ENCODE results near the gene TMEM164.

The TMEM164 gene

DNA sequence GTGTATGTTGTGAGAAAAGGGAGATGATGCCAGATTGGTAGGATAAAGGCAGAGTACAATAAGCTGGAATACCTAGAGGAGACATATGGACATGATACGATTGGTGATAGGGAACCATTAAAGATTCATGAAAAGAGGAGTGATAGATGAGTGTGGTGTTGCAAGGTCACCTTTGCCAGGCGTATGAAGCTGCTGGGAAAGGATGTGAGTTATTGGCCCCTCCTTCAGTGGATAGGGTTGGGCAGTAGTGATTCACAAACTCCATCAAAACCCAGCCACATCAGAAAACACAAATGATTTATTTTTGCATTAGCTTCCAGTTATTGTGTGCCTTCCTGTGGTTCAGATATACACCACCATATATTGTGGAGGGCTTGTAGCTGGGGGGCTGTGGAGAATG lies 34.3 kb downstream of the TMEM164 start:
- Histone ChIP-seq H3K27me3 (ENCODE audit: insufficient read depth, low read length) (no peaks in the 10 kb centered on the region), H3K4me3 (ENCODE audit: low read length) (no peak overlapping the region), H3K36me3 (ENCODE audit: insufficient read depth, low read length) (no peaks in the 10 kb centered on the region), H3K4me1 (ENCODE audit: insufficient read depth, low read length) (peaks cover 7% of the 10 kb centered on the region), H2AFZ (ENCODE audit: low read depth, low read length) (no peak overlapping the region), H3K9me3 (ENCODE audit: low read length) (no peaks in the 10 kb centered on the region)

DNA sequence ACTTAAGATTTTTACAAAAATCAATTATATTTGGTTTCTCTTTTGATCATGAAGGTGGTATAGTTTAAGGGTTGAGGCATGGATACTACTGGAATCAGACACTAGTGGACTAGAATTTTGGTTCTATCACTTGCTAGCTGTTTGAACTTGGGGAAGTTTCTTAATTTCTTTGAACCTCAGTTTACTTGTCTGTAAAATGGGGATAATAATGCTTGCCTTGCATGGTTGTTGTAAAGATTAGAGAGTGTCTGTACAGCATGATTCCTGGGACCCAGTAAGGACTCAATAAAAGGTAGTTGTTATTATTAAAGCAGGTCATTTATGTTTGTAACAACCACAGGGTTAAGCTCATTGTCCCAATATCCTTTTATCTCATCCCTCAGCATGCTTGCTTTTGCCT lies 36.0 kb downstream of the TMEM164 start:
- H3K27me3 ChIP-seq (ENCODE audit: insufficient read depth, low read length) = no peaks in the 10 kb centered on the region
- H3K9me3 ChIP-seq (ENCODE audit: low read length) = no peaks in the 10 kb centered on the region
- H3K4me3 ChIP-seq (ENCODE audit: low read length) = no peak overlapping the region
- peaks cover 1% of the 10 kb centered on the region for H3K4me1 ChIP-seq (ENCODE audit: insufficient read depth, low read length)
- no peak overlapping the region for H2AFZ ChIP-seq (ENCODE audit: low read depth, low read length)
- H3K36me3 ChIP-seq (ENCODE audit: insufficient read depth, low read length) = no peaks in the 10 kb centered on the region

DNA sequence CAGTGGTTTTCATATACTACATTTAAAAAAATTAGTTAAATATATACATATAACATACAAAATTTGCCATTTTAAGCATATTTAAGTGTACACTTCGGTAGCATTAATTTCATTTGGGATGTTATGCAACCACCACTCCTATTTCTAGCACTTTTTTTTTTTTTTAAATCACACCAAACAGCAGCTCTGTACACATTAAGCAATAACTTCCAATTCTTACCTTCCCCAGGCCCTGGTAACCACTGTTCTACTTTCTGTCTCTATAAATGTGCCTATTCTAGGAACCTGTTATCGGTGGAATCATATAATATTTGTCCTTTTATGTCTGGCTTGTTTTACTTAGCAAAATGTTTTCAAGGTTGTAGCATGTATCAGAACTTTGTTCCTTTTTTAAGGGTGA lies 39.1 kb downstream of the TMEM164 start:
- H2AFZ ChIP-seq (ENCODE audit: low read depth, low read length) = no peak overlapping the region
- H3K36me3 ChIP-seq (ENCODE audit: insufficient read depth, low read length) = no peaks in the 10 kb centered on the region
- no peaks in the 10 kb centered on the region for H3K27me3 ChIP-seq (ENCODE audit: insufficient read depth, low read length)
- H3K4me1 ChIP-seq (ENCODE audit: insufficient read depth, low read length) = peaks cover 8% of the 10 kb centered on the region
- no peak overlapping the region for H3K4me3 ChIP-seq (ENCODE audit: low read length)
- H3K9me3 ChIP-seq (ENCODE audit: low read length) = no peaks in the 10 kb centered on the region

DNA sequence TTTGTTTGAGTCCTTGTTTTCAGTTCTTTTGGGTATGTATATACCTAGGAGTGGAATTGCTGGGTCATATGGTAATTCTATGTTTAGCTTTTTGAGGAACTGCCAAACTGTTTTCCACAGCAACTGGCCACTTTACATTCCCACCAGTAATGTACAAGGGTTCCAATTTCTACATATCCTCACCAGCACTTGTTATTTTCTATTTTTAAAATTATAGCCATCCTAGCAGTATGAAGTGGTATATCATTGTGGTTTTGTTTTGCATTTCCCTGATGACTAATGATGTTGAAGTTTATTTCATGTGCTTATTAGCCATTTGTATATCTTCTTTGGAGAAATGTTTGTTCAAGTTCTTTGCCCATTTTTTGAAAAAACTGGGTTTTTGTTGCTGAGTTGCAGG lies 39.6 kb downstream of the TMEM164 start:
- Histone ChIP-seq H3K4me3 (ENCODE audit: low read length) (no peak overlapping the region), H3K36me3 (ENCODE audit: insufficient read depth, low read length) (no peaks in the 10 kb centered on the region), H2AFZ (ENCODE audit: low read depth, low read length) (no peak overlapping the region), H3K4me1 (ENCODE audit: insufficient read depth, low read length) (peaks cover 13% of the 10 kb centered on the region), H3K9me3 (ENCODE audit: low read length) (no peaks in the 10 kb centered on the region), H3K27me3 (ENCODE audit: insufficient read depth, low read length) (no peaks in the 10 kb centered on the region)

DNA sequence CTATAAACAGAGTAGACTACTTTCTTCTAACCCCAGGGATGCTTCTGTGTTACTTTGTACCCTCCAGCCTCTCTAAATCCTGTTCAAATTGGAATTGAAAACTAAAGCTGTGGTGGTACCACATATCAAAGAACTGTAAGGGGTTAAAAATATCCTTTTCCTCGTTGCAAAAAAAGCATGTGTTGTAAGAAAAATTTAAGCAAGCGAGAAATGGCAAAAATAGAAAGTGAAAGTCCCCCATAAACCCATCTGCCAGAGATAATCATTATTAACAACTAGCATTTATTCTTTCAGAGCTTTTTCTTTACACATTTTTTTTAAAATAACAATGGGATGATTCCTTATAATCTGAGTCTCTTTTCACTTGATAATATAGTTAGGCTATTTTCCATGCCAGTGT lies 40.6 kb downstream of the TMEM164 start:
- Histone ChIP-seq H3K4me3 (ENCODE audit: low read length) (no peak overlapping the region), H2AFZ (ENCODE audit: low read depth, low read length) (no peak overlapping the region), H3K4me1 (ENCODE audit: insufficient read depth, low read length) (peaks cover 22% of the 10 kb centered on the region), H3K9me3 (ENCODE audit: low read length) (no peaks in the 10 kb centered on the region), H3K27me3 (ENCODE audit: insufficient read depth, low read length) (no peaks in the 10 kb centered on the region), H3K36me3 (ENCODE audit: insufficient read depth, low read length) (no peaks in the 10 kb centered on the region)

DNA sequence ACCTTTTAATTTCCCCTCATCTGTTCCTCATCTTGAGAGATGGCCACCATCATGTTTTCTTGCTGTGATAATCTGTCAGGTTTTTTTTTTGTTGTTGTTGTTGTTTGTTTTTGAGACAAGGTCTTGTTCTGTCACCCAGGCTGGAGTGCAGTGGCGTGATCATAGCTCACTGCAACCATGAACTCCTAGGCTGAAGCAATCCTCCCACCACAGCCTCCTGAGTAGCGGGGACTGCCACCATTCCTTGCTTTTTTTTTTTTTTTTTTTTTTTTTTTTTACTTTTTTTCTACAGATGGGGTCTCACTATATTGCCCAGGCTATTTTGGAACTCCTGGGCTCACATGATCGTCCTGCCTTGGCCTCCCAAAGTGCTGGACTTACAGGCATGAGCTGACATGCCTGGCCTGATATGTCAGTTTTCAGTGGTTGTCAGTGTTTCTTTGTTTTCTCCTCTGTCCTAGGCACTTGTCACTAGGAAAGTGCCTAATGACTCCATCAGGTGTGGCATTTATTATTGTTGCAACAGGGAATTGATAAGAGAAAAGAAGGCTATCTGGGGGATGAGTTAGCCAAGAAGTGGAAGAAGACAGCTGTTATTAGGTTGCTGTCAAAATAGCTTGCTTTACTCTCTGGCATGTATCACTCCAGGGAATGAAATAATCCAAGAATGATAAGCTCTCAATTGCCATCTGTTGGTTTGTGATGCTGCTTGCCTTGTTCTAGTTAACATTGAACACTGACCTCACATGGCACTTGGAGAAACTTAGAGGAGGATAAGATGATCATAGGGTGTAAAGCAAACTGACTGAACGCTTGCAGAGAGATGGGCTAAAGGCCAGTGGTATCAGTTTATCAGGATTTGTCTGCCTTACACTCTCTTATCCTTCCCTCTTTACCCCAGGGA lies 41.7 kb downstream of the TMEM164 start:
- H3K9me3 ChIP-seq (ENCODE audit: low read length) = no peaks in the 10 kb centered on the region
- no peak overlapping the region for H3K4me3 ChIP-seq (ENCODE audit: low read length)
- H3K36me3 ChIP-seq (ENCODE audit: insufficient read depth, low read length) = no peaks in the 10 kb centered on the region
- no peak overlapping the region for H2AFZ ChIP-seq (ENCODE audit: low read depth, low read length)
- peaks cover 33% of the 10 kb centered on the region for H3K4me1 ChIP-seq (ENCODE audit: insufficient read depth, low read length)
- no peaks in the 10 kb centered on the region for H3K27me3 ChIP-seq (ENCODE audit: insufficient read depth, low read length)

DNA sequence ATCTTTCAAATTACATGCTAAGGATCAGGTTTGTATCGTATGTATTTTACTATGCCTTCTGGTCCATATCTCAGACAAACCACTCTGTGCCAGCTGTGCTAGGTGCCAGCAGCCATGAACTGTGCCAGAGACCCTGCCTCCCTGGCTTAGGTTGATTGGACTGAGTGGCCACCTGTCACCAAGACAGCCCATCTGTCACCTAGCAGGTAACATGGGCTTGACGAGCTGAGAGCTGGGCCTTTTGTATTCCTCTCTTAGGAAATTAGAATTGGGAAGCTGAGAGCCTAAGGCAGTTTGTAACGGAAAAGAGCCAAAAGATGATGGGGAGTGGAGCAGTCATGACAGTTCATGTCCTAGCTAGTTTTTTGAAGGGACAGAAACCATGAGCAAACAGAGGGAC lies 42.5 kb downstream of the TMEM164 start:
- H3K27me3 ChIP-seq (ENCODE audit: insufficient read depth, low read length) = no peaks in the 10 kb centered on the region
- no peak overlapping the region for H3K4me3 ChIP-seq (ENCODE audit: low read length)
- no peak overlapping the region for H2AFZ ChIP-seq (ENCODE audit: low read depth, low read length)
- no peaks in the 10 kb centered on the region for H3K36me3 ChIP-seq (ENCODE audit: insufficient read depth, low read length)
- H3K4me1 ChIP-seq (ENCODE audit: insufficient read depth, low read length) = peaks cover 40% of the 10 kb centered on the region
- H3K9me3 ChIP-seq (ENCODE audit: low read length) = no peaks in the 10 kb centered on the region

DNA sequence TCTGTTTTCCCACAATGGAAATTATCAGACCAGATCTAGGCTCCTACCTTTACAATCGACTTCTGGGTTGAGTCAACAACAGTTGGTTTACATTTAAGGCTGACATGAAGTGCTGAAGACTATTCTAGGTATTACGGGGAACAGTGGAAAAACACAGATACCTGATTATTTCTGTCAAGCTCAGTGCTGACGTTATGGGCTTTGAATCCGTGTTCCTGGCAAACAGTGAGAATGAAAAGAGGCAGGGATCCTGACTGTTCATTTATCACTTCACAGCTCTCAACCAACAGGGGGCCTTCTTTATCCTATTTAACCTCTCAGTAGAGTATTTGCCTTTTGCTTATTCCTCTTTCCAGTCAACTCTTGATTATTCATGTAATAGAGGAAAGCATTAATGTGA lies 43.1 kb downstream of the TMEM164 start:
- H3K9me3 ChIP-seq (ENCODE audit: low read length) = no peaks in the 10 kb centered on the region

DNA sequence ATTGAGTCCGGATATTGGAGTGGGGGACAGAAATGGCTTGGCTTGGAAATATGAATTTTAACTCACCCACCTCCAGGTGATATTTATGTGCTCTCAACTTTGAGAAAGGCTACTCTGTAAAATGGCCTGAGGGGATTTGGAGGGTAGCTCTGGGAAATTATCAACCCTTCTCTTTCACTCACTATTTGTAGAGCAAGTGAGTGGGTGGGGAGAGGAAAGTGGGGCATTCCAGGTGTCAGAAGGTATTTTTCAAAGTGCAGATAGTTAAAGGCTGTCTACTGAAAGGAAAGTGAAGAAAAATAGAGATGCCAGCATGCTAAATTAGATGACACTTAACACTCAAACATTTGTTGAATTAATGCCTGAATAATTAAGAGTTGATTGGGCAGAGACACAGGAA lies 44.1 kb downstream of the TMEM164 start:
- H2AFZ ChIP-seq (ENCODE audit: low read depth, low read length) = no peak overlapping the region
- no peaks in the 10 kb centered on the region for H3K9me3 ChIP-seq (ENCODE audit: low read length)
- H3K27me3 ChIP-seq (ENCODE audit: insufficient read depth, low read length) = no peaks in the 10 kb centered on the region
- peaks cover 55% of the 10 kb centered on the region for H3K4me1 ChIP-seq (ENCODE audit: insufficient read depth, low read length)
- no peak overlapping the region for H3K4me3 ChIP-seq (ENCODE audit: low read length)
- H3K36me3 ChIP-seq (ENCODE audit: insufficient read depth, low read length) = no peaks in the 10 kb centered on the region

More for the DNA sequence above, 43.1 kb downstream of the TMEM164 start:
- H3K36me3 ChIP-seq (ENCODE audit: insufficient read depth, low read length) = no peaks in the 10 kb centered on the region
- H3K27me3 ChIP-seq (ENCODE audit: insufficient read depth, low read length) = no peaks in the 10 kb centered on the region
- H3K4me3 ChIP-seq (ENCODE audit: low read length) = no peak overlapping the region
- H3K4me1 ChIP-seq (ENCODE audit: insufficient read depth, low read length) = peaks cover 45% of the 10 kb centered on the region
- H2AFZ ChIP-seq (ENCODE audit: low read depth, low read length) = no peak overlapping the region

DNA sequence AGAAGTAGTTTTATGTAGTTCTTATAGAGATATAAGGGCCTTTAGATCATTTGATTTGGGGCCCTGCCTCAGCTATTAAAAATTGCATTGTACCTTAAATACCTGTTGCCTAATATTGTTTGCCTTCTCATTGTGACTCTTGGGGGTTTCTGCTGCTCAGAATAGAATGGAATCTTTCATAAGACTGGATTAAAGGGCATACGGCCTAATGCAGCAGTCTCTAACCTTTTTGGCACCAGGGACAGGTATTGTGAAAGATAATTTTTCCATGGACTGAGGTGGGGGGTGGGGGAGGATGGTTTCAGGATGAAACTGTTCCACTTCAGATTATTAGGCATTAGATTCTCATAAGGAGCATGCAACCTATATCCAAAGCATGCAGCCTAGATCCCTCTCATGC lies 46.2 kb downstream of the TMEM164 start:
- Histone ChIP-seq H3K9me3 (ENCODE audit: low read length) (no peaks in the 10 kb centered on the region), H3K36me3 (ENCODE audit: insufficient read depth, low read length) (no peaks in the 10 kb centered on the region), H3K27me3 (ENCODE audit: insufficient read depth, low read length) (no peaks in the 10 kb centered on the region), H3K4me1 (ENCODE audit: insufficient read depth, low read length) (peaks cover 56% of the 10 kb centered on the region), H2AFZ (ENCODE audit: low read depth, low read length) (no peak overlapping the region), H3K4me3 (ENCODE audit: low read length) (no peak overlapping the region)

DNA sequence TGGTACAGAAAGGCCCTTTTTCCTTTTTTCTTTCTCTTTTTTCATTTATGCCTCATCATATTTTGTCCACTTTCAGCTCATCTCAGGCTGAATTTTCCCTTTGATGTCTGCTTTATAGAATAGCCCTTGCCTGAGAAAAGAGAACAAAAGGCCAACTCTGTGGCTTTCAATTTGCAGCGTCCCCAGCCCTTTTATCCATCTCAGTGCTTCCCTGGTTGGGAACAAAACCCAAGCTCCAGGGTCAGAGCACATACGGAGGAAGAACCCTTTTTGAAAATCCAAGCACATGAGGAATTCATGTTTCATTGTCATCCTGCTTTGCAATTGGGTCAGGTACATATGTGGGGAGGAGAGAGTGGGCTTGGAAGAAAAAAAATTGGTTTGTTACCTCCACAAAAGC lies 47.5 kb downstream of the TMEM164 start:
- no peak overlapping the region for H3K4me3 ChIP-seq (ENCODE audit: low read length)
- no peaks in the 10 kb centered on the region for H3K27me3 ChIP-seq (ENCODE audit: insufficient read depth, low read length)

DNA sequence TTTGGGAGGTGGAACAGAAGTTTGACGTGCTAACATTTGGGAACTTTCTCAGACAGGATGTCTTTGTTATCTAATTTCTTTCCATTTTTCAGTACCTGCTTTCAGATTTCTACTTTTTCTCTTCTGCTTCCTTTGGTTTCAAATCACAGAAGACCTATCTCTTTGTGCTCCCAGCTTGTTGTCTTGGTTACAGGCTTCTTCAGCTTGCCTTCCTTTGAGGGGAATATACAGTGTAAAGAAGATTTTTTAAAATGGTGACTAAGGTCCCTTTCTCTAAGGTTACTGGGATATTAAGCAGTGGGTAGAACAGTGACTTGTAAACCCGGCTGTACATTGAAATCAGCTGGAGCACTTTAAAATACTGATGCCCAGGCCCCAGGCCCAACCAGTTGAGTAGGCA lies 48.0 kb downstream of the TMEM164 start:
- Histone ChIP-seq H3K4me3 (ENCODE audit: low read length) (no peak overlapping the region), H3K27me3 (ENCODE audit: insufficient read depth, low read length) (no peaks in the 10 kb centered on the region), H3K4me1 (ENCODE audit: insufficient read depth, low read length) (peaks cover 50% of the 10 kb centered on the region), H3K9me3 (ENCODE audit: low read length) (no peaks in the 10 kb centered on the region), H2AFZ (ENCODE audit: low read depth, low read length) (no peak overlapping the region), H3K36me3 (ENCODE audit: insufficient read depth, low read length) (no peaks in the 10 kb centered on the region)

More for the DNA sequence above, 47.5 kb downstream of the TMEM164 start:
- H3K36me3 ChIP-seq (ENCODE audit: insufficient read depth, low read length) = no peaks in the 10 kb centered on the region
- peaks cover 55% of the 10 kb centered on the region for H3K4me1 ChIP-seq (ENCODE audit: insufficient read depth, low read length)
- no peaks in the 10 kb centered on the region for H3K9me3 ChIP-seq (ENCODE audit: low read length)
- no peak overlapping the region for H2AFZ ChIP-seq (ENCODE audit: low read depth, low read length)

DNA sequence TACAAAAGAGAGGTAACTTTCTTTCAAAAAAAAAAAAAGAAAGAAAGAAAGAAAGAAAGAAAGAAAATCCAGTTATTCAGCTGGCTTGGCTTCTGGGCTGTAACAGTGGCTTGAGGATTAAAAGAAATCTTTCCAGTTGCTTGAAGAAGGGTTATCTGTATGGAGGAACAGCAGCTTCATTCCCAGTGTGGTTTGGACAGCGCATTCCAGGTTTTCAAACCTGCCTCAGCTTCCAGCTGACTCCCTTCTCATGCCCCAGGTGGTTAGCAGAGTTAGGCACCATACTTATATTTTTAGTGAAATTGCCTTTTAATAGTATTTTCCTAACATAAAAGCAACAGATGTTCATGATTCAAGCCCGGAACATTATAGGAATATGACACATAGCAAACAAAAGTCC lies 48.6 kb downstream of the TMEM164 start:
- Histone ChIP-seq H3K36me3 (ENCODE audit: insufficient read depth, low read length) (no peaks in the 10 kb centered on the region), H3K9me3 (ENCODE audit: low read length) (no peaks in the 10 kb centered on the region)

DNA sequence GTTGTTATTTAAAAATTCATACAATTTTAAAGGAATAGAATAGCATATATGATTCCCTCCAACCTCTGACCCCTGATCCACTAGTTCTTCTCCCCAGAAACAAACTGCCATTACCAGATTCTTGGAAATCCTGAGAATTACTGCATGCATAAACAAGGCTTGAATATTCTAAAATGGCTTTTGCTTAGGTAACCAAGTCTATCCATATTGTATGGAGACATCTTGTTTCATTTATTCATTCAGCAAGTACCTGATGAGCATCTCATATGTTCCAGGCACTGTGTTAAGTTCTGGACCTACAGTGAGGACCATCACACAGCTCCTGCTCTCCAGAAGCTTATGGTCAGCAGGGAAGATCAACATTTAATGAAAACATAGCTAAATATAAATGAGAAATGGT lies 49.4 kb downstream of the TMEM164 start:
- Histone ChIP-seq H3K36me3 (ENCODE audit: insufficient read depth, low read length) (no peaks in the 10 kb centered on the region), H3K9me3 (ENCODE audit: low read length) (no peaks in the 10 kb centered on the region), H3K27me3 (ENCODE audit: insufficient read depth, low read length) (no peaks in the 10 kb centered on the region), H2AFZ (ENCODE audit: low read depth, low read length) (no peak overlapping the region), H3K4me1 (ENCODE audit: insufficient read depth, low read length) (peaks cover 45% of the 10 kb centered on the region), H3K4me3 (ENCODE audit: low read length) (no peak overlapping the region)

More for the DNA sequence above, 48.6 kb downstream of the TMEM164 start:
- no peak overlapping the region for H3K4me3 ChIP-seq (ENCODE audit: low read length)
- H3K27me3 ChIP-seq (ENCODE audit: insufficient read depth, low read length) = no peaks in the 10 kb centered on the region
- peaks cover 49% of the 10 kb centered on the region for H3K4me1 ChIP-seq (ENCODE audit: insufficient read depth, low read length)
- H2AFZ ChIP-seq (ENCODE audit: low read depth, low read length) = no peak overlapping the region
